HG03060 (cell line): ENCODE results near the gene LCE1D.

Experiments
- ATAC-seq: cut with Tn5 transposase; IDR thresholded peaks from one replicate; pipeline ENCODE4 v1.9.1; 2021; ENCODE audit warnings: low read depth, moderate number of reproducible peaks; ENCODE audit not compliant: unreplicated experiment

Gene LCE1D, protein sequence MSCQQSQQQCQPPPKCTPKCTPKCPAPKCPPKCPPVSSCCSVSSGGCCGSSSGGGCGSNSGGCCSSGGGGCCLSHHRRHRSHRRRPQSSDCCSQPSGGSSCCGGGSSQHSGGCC

DNA sequence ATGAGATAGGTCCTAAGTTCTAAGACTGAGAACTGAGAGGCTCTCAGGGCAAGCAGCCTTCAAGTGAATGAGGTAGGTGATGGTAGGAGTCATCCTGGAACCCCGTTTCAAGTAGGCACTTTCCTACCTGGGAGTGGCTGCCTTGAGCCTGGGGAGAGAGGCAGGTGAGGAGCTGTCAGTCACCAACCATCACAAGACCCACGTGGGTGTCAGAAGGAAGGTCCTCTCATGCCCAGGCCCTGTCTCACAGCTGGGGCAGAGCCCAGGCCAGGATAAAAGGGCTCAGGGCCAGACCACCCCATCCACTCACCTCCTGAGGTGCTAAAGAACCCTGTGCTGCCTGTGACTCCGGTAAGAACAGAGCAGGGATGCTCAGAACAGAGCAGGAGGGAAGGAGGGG lies at the start of gene LCE1D:
Gene LCE1D, plus strand, starts transcription at position 301 of the 400 bp plus-strand sequence. CDS start 1,074 bp downstream, outside the sequence.
- ATAC-seq, result no peak

DNA sequence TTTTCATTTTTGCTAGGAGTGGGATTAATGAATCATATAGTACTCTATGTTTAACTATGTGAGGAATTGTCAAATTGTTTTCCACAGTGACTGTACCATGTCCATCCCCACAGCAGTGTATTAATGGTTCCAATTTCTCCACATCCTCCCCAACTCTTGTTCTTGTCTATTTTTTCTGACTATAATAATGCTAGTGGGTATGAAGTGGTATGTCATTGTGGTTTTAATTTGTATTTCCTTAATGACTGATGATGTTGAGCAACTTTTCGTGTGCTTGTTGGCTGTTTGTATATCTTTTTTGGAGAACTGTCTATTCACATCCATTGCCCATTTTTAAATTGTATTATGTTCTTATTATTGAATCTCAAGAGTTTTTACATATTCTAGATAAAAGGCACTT lies 48.7 kb upstream of the LCE1D start:
- ATAC-seq, result no peak

DNA sequence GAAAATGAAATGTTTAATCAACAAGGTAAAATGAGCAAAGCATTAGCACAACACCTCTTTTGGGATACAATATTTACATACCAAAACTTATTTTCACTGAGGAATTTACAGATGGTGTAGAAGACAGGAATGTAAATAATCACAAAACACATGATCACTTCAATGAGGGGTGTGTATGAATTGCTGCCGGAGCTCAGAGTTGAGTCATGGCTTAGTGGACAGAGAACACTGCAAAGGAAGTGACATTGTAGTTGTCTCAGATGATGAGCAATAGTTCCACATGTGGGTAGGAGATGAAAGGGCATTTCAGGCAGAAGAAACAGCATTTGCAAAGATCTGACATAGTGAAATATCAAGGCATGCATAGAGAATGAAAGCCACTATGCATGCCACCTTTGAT lies 44.3 kb upstream of the LCE1D start:
- ATAC-seq, result no peak

DNA sequence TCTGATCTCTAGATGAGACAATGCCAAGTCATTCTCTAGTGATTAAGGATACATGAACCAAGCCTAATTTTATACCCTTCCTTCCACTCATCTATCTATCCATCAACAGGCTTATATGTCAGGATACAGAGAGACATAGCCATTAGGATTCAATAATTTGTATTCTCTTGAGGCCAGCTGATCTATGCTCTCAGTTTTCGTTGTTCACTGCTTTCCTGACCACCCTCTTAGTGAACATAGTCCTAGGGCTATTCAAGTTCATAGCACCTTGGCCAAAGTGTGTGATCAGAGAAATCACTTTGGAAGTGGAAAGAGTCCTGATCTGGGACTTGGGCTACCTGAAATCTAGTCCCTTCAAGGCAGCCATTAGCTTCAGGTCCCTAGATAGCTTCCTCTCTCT lies 42.9 kb upstream of the LCE1D start:
- no peak for ATAC-seq

DNA sequence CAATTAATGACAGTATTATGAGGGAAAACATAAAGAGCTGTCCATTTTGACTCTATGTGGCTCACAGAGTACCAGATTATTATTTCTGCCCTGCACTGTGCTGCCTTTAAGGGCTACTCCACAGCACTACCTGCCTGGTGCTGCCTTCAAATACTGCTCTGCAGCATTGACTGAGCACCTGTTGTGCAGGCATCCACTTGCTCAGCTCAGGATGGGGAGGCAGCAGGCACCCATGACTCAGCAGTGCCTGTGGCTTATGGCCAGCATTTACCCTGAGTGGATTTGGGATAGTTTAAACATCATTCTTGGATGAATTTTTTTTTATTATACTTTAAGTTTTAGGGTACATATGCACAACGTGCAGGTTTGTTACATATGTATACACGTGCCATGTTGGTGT lies 39.6 kb upstream of the LCE1D start:
- no peak for ATAC-seq

DNA sequence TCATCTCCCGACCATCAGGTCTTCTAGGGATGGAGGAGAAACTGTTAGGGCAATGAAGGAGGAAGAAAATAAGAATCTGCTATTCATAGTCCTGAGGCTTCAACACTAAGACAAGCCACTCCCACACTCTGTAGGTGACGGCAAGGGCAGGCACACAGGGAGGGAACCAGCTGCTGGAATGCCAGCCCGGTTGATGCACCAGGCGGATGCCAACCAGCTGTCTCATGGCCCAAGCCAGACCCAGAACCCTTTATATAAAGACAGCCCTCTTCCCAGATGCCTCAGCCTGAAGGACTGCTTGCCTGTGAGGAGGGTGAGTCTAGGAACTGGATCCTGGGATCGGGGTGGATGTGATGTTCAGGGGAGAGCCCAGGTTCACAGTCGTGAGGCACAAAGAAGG lies 38.8 kb upstream of the LCE1D start, which contains the start of gene KPRP:
Gene KPRP, plus strand, starts transcription at position 279 of the 400 bp plus-strand sequence. CDS start 1,564 bp downstream, outside the sequence.
- no peak for ATAC-seq

DNA sequence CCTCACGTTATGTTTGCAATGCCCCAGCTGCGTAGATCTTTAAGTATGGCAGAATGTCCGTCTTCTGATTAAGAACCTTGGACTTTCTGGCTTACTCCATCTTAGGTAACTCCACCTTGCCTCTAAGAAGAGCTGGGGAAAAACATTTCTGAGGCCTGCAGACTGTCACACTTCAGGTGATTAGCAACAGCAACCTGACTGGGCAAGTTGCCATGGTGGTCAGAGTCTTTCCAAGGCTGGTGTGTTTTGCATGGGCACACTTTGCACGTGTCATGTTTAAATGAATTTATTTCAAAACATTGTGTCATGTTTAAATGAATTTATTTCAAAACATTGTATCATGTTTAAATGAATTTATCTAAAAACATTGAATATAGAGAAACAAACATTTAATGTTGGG lies 37.9 kb upstream of the LCE1D start:
- ATAC-seq, result no peak

DNA sequence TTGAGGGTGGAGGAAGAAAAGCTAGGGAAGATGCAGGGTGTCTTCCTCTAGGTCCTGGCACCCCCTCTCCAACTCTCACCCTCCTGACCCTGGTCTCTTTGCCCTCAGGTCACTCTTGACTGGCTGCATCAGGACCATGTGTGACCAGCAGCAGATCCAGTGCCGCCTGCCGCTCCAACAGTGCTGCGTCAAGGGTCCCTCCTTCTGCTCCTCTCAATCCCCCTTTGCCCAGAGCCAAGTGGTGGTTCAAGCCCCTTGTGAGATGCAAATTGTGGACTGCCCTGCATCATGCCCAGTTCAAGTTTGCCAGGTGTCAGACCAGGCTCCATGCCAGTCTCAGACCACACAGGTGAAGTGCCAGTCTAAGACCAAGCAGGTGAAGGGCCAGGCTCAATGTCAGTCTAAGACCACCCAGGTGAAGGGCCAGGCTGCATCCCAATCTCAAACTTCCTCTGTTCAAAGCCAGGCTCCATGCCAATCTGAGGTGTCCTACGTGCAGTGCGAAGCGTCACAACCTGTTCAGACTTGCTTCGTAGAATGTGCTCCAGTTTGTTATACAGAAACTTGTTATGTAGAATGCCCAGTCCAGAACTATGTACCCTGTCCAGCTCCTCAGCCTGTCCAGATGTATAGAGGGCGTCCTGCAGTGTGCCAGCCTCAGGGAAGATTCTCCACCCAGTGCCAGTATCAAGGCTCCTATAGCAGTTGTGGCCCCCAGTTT lies 36.9 kb upstream of the LCE1D start:
- no peak for ATAC-seq

DNA sequence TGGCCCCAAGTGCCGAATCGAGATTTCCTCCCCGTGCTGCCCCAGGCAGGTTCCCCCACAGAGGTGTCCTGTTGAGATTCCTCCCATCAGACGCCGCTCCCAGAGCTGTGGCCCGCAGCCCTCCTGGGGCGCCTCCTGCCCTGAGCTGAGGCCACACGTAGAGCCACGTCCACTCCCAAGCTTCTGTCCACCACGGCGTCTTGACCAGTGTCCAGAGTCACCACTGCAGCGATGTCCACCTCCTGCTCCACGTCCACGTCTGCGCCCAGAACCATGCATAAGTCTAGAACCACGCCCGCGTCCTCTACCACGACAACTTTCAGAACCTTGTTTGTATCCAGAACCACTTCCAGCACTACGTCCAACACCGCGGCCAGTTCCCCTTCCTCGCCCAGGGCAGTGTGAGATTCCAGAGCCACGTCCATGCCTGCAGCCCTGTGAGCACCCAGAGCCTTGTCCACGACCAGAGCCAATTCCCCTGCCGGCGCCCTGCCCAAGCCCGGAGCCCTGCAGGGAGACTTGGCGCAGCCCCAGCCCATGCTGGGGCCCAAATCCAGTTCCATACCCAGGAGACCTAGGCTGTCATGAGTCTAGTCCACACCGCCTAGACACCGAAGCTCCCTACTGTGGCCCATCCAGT lies 35.9 kb upstream of the LCE1D start:
- ATAC-seq, result no peak

DNA sequence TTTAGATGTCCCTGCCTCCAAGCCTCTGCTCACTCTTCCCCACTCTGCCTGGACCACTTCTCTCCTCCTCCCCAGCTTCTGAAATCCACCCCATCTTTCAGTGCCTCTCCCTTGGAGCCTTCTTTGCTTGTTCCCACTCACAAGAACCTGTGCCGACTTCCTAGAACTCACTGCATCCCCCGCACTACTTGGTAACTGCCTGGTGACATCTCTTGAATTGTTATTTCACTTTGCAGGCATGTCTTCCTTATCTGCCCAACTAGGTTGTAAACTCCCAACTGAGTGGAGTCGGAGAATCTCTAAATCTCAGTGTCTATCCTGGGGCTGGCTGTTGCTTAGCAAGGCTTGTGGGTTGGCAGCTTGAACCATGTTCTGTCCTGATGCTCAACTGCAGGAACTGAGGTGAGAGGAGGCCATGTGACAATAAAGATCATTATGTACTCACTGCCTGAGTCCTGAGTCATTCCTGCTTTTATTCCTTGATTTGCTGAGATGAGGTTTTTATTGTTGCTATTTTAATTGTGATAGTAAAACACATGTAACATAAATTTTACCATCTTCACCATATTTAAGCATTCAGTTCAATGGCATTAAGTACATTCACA lies 34.8 kb upstream of the LCE1D start:
- no peak for ATAC-seq

DNA sequence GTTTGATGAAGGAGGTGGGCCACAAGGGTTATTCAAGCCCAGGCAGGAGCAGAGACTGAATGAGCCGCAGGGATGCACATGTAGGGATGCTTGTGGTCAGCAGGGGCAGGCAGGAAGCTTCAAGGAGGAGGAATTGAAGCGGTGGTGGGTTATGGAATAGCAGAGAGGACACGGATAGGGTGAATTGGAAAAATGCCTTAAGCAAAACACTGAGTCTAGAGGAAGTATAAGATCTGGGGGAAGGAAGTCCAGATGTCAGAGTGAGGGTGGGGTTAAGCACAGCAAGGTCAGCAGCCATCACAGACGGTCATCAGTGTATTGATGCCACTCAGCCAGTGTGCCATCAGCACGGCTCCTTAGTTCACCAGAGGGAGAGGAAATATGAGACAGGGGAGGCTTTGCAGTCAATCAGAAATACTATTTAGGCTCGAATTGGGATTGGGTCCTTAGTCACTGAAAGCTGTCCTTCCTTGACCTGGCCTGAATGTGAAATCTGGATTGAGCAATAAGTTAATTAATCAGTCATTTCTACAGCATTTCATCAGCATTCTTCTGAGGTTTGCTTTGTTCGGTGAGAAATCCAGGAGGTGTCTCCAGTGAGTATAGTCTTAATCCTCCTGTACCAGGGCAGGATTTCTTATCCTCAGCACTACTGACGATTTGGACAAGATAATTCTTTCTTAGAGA lies 27.5 kb upstream of the LCE1D start:
- no peak for ATAC-seq

DNA sequence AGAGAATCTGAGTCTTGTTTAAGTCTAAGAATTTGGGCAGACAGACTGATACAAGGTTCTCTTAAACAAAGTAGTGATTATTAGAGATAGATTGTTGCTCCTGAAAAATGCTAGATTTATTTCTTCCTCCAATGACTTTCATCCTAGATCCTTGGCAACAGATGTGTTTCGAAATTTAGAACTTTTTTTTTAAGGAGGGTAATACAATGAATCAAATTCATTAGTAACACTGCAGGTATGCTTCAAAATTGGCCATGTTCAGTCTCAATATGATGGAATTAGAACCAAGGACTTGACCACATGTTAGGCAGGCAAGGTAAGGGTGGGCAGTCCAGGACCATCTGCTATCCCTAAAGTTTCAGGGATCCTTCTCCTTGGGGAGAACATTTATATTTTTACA lies 26.1 kb upstream of the LCE1D start:
- no peak for ATAC-seq

DNA sequence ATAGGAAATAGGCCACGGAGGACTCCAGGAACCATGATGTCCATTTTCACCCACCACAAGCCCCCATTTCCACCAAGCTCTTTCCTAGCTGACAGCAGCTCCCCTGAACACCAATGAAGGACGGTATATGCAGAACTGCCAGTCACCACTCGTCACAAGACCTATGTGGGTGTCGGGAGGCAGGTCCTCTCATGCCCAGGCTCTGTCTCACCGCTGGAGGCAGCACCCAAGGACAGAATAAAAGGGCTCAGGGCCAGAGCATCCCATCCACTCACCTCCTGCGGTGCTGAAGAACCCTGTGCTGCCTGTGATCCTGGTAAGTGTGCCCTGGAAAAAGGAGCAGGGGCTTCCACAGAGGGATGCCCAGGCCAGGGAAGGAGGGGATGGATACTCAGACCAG lies 21.6 kb upstream of the LCE1D start, which contains the start of gene LCE1F:
Gene LCE1F, plus strand, starts transcription at position 266 of the 400 bp plus-strand sequence. CDS start 1,232 bp downstream, outside the sequence.
- ATAC-seq, result no peak

DNA sequence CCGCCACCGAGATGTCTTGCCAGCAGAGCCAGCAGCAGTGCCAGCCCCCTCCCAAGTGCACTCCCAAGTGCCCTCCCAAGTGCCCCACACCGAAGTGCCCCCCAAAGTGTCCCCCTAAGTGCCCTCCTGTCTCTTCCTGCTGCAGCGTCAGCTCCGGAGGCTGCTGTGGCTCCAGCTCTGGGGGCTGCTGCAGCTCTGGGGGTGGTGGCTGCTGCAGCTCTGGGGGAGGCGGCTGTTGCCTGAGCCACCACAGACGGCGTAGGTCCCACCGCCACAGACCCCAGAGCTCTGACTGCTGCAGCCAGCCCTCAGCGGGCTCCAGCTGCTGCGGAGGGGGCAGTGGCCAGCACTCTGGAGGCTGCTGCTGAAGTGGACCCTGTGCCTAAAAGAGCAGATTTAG lies 20.2 kb upstream of the LCE1D start:
- ATAC-seq, result no peak

DNA sequence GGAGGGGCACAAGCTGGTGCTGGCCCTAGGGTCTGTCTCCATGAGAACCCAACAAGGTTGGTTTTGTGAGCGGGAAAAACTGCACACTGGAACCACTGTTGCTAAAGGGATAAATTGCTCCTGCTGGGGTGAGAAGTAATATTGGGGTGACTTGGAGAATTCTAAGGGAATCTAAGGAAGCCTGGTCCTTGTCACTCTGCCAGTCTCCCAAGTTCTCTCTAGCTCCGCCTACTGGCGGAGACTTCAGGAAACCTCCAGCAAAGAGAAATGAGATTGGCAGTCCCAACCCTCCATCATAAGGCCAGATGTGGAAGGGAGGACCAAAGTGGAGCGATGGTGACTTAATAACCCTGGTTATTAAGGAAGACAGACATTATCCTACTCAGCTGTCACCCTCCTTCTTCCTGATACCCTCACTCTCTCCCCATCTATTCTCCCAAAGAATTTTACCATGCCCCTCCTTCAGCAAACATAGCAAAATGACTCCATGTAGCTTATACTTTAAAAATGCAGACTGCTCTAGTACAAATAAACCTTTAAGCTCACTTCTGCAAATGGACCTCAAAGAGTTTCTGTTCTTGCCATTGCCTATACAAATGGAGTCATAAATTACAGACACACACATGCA lies 18.9 kb upstream of the LCE1D start:
- no peak for ATAC-seq

DNA sequence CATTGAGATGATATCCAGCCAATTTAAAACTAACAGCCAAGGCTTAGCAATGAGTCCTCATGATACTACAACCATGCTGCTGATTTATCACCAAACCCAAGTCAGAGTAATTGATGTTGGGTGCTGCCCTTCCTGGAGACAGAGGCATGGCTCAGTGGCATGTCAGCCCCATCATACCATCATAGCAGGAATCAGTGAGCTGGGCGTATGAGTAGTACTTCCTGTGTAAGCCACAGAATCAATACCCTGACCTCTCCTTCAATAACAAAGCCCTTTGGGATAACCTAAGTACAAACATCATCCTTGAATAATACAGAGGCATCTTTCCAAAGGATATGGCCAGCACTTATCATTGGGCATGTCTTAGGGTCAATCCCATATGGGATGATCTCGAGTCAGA lies 13.4 kb upstream of the LCE1D start:
- no peak for ATAC-seq

DNA sequence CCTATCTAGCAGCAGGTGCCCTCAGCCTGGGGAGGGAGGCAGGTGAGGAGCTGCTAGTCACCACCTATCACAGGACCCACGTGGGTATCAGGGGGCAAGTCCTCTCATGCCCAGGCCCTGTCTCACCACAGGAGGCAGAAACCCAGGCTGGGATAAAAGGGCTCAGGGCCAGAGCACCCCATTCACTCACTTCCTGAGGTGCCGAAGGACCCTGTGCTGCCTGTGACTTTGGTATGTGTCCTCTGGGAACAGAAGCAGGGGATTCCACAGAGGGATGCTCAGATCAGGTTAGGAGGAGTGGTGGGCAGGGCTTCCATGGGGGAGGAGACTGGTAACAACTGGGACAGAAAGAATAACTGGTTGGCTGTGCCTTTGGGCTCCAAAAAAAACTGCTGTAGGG lies 10.4 kb upstream of the LCE1D start, which contains the start of gene LCE1E:
Gene LCE1E, plus strand, starts transcription at position 181 of the 400 bp plus-strand sequence. CDS start 1,043 bp downstream, outside the sequence.
- ATAC-seq, result no peak

DNA sequence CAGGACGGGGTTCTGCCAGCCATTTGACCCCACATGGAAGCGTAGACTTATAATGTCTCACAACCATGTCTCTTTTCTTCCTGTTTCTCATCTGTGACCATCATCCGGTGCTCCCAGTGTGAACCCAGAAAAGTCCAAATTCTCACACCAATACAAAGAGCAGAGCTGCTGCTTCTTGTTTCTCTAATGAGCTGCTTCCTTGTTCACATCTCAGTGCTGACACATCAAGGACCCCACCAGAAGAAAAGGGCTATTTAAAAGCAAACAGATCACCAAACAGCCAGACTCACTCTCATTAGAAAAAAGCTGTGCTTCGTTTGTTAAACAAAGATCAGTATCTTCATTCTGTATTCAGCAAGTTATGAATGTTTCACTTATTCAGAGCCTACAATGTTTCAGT lies 835 bp upstream of the LCE1D start:
- no peak for ATAC-seq

DNA sequence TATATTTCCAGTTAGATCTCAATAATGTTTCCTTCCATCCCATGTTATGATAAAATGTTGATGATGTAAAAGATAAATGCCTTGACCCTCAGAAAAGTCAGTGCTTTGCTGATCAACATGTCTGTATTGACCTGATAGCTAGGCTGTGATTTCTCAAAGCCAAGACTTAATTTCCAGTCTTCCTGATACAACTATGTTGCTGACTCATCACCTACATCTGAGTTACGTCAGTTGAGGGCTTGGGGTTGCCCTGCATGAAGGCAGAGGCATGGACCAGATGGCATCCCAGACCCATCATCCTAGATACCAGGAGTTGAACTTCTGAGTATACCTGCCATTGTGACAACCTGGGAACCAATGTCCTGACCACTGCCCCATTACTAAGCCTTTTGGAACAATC lies 4.8 kb downstream of the LCE1D start:
- no peak for ATAC-seq

DNA sequence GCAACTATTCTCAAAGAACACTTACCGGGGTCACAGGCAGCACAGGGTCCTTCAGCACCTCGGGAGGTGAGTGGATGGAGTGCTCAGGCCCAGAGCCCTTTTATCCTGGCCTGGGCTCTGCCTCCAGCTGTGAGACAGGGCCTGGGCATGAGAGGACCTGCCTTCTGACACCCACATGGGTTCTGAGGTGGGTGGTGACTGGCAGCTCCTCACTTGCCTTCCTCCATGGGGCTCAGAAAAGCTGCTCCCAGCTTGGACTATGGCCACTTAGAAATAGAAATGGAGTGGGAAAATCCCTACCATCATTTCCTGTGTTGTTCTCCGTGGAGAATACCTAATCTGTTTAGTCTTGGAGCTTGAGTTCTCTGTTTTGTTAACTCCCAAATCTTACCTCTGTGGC lies 10.1 kb downstream of the LCE1D start, which contains the start of gene LCE1C:
Gene LCE1C, minus strand, starts transcription at position 76 of the 400 bp plus-strand sequence. CDS start 1,173 bp downstream, outside the sequence.
- no peak for ATAC-seq
